HG02588 (cell line): ENCODE measurements around the gene DCDC1.

Source experiments
- ATAC-seq: cut with Tn5 transposase; IDR thresholded peaks from one replicate; pipeline ENCODE4 v1.9.1; 2021; ENCODE audit warnings: mild to moderate bottlenecking, moderate library complexity; ENCODE audit not compliant: unreplicated experiment

Gene DCDC1

GRCh38 chr11:31237819-31238760 is 131.4 kb downstream of the DCDC1 start:
- ATAC-seq = no peak

GRCh38 chr11:31236143-31236542 is 133.4 kb downstream of the DCDC1 start:
- ATAC-seq = no peak

- ATAC-seq = no peak
Observed at GRCh38 chr11:31233425-31233824, 136.1 kb downstream of the DCDC1 start.

GRCh38 chr11:31231601-31232000 is 137.9 kb downstream of the DCDC1 start:
- no peak for ATAC-seq

- no peak for ATAC-seq
Observed at GRCh38 chr11:31218847-31219246, 150.7 kb downstream of the DCDC1 start.

GRCh38 chr11:31214372-31214771 is 155.2 kb downstream of the DCDC1 start:
- ATAC-seq = no peak

GRCh38 chr11:31199378-31199777 is 170.2 kb downstream of the DCDC1 start:
- no peak for ATAC-seq

GRCh38 chr11:31173926-31174680 is 195.4 kb downstream of the DCDC1 start:
- ATAC-seq = no peak

- no peak for ATAC-seq
Observed at GRCh38 chr11:31160504-31161422, 208.8 kb downstream of the DCDC1 start.

- ATAC-seq = no peak
Observed at GRCh38 chr11:31150841-31151240, 218.7 kb downstream of the DCDC1 start.

- no peak for ATAC-seq
Observed at GRCh38 chr11:31150011-31150410, 219.5 kb downstream of the DCDC1 start.

GRCh38 chr11:31141789-31142188 is 227.8 kb downstream of the DCDC1 start:
- no peak for ATAC-seq

GRCh38 chr11:31139479-31139878 is 230.1 kb downstream of the DCDC1 start:
- ATAC-seq = no peak

GRCh38 chr11:31132531-31133421 is 236.8 kb downstream of the DCDC1 start:
- no peak for ATAC-seq

- ATAC-seq = no peak
Observed at GRCh38 chr11:31131760-31132159, 237.8 kb downstream of the DCDC1 start.

- ATAC-seq = no peak
Observed at GRCh38 chr11:31127290-31127689, 242.2 kb downstream of the DCDC1 start.

- no peak for ATAC-seq
Observed at GRCh38 chr11:31120428-31120827, 249.1 kb downstream of the DCDC1 start.

- no peak for ATAC-seq
Observed at GRCh38 chr11:31118566-31118965, 251.0 kb downstream of the DCDC1 start.

GRCh38 chr11:31117038-31117437 is 252.5 kb downstream of the DCDC1 start:
- ATAC-seq = no peak

- no peak for ATAC-seq
Observed at GRCh38 chr11:31114442-31114841, 255.1 kb downstream of the DCDC1 start.
